Measurements from ENCODE around the gene SYT1. TPM values are rescaled to one million over a fixed set of nuclear protein-coding genes. Genes with fewer than 3 reads are reported as not detected.

The SYT1 gene
- total and polyA plus RNA-seq, 11 donors = 0.08 to 0.86 (median 0.16) TPM; not detected in 6

GRCh38 chr12:79364197-79364596 is 499.6 kb downstream of the SYT1 start:
- WGBS, 4 donors = 63 to 72% (median 68%) methylated on average over 4 of the region's 4 CpGs
- no peak for DNase-seq

GRCh38 chr12:79366374-79366773 is 501.8 kb downstream of the SYT1 start:
- WGBS, 4 donors = 88 to 97% (median 94%) methylated on average over 2 of the region's 2 CpGs
- Histone ChIP-seq H3K4me1 (peaks cover 0 to 4% (median 0%) of the 10 kb centered on the region in 12 donors), H3K36me3 (no peaks in the 10 kb centered on the region), H3K9me3 (no peaks in the 10 kb centered on the region), H3K27me3 (no peaks in the 10 kb centered on the region), H3K4me3 (no peak overlapping the region), H3K27ac (no peak overlapping the region)
- DNase-seq (no peak), ATAC-seq (peak in 1 of 4 donors; percentile 41)
- intact Hi-C loops (cut with DNase I) = no loop called here
- no peak for TF ChIP-seq POLR2A (IDR thresholded peaks at IDR 0.05)
- TF ChIP-seq, protein P1, sequence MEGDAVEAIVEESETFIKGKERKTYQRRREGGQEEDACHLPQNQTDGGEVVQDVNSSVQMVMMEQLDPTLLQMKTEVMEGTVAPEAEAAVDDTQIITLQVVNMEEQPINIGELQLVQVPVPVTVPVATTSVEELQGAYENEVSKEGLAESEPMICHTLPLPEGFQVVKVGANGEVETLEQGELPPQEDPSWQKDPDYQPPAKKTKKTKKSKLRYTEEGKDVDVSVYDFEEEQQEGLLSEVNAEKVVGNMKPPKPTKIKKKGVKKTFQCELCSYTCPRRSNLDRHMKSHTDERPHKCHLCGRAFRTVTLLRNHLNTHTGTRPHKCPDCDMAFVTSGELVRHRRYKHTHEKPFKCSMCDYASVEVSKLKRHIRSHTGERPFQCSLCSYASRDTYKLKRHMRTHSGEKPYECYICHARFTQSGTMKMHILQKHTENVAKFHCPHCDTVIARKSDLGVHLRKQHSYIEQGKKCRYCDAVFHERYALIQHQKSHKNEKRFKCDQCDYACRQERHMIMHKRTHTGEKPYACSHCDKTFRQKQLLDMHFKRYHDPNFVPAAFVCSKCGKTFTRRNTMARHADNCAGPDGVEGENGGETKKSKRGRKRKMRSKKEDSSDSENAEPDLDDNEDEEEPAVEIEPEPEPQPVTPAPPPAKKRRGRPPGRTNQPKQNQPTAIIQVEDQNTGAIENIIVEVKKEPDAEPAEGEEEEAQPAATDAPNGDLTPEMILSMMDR (IDR thresholded peaks at IDR 0.05) = no peak

More at GRCh38 chr12:79364197-79364596, 499.6 kb downstream of the SYT1 start:
- Histone ChIP-seq H3K4me3 (no peak overlapping the region), H3K27me3 (no peaks in the 10 kb centered on the region), H3K4me1 (peaks cover 0 to 4% (median 0%) of the 10 kb centered on the region in 12 donors), H3K36me3 (no peaks in the 10 kb centered on the region), H3K27ac (no peak overlapping the region), H3K9me3 (no peaks in the 10 kb centered on the region)
- no peak for TF ChIP-seq POLR2A (IDR thresholded peaks at IDR 0.05)
- TF ChIP-seq, protein P1 (IDR thresholded peaks at IDR 0.05) = no peak
- no peak for ATAC-seq
- intact Hi-C loops (cut with DNase I) = no loop called here

- 50 to 63% (median 60%) methylated on average over 3 of the region's 3 CpGs for whole genome bisulfite sequencing, 4 donors
- no peak for TF ChIP-seq POLR2A (IDR thresholded peaks at IDR 0.05)
- TF ChIP-seq, protein P1 (IDR thresholded peaks at IDR 0.05) = no peak
Observed at GRCh38 chr12:79367032-79367589, 502.5 kb downstream of the SYT1 start.

DNA sequence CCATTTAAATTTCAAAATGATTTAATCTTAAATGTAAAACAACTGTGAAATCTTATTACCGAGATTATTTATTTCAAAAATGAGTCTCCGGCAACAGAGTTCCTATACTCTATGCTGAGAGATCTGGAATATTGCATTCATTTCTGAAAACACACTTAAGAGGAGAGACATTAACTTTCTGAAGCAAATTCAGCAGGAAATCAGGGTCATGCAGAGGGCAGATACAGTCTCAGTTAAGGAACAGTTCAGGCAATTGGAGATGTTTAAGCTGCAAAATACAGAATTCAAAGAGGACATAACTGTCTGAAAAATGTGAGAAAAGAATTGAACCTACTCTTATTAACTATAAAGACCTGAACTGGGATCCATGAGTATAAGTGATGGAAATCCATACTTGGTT is 505.4 kb downstream of the SYT1 start:
- Histone ChIP-seq H3K4me1 (peaks cover 0 to 4% (median 0%) of the 10 kb centered on the region in 12 donors), H3K27ac (no peak overlapping the region), H3K9me3 (no peaks in the 10 kb centered on the region), H3K36me3 (no peaks in the 10 kb centered on the region), H3K27me3 (no peaks in the 10 kb centered on the region), H3K4me3 (no peak overlapping the region)
- intact Hi-C loops (cut with DNase I) = loop anchor here in 2 of 10 donors (5.0 to 10.0 kb wide), 2 partner anchors 1223 to 1225 kb away; no protein-coding TSS in a partner anchor
- ATAC-seq = no peak
- TF ChIP-seq POLR2A (IDR thresholded peaks at IDR 0.05) = no peak
- TF ChIP-seq, protein P1 (IDR thresholded peaks at IDR 0.05) = no peak
- DNase-seq = no peak
- WGBS, 4 donors = 66 to 83% (median 80%) methylated on average over 2 of the region's 2 CpGs

More at GRCh38 chr12:79367032-79367589, 502.5 kb downstream of the SYT1 start:
- intact Hi-C loops (cut with DNase I) = no loop called here
- ATAC-seq = no peak
- no peak overlapping the region for H3K4me3 ChIP-seq
- no peaks in the 10 kb centered on the region for H3K9me3 ChIP-seq
- peaks cover 0 to 4% (median 0%) of the 10 kb centered on the region in 12 donors for H3K4me1 ChIP-seq
- no peaks in the 10 kb centered on the region for H3K36me3 ChIP-seq
- DNase-seq = no peak
- no peak overlapping the region for H3K27ac ChIP-seq
- no peaks in the 10 kb centered on the region for H3K27me3 ChIP-seq
